ENCODE data around the gene NR1H2.
A peak's percentile ranks its signal among the peaks of the same experiment; 100 is the strongest.
"Not testable (repeated sequence)": the region's sequence is repeated elsewhere in the genome, so short reads cannot be mapped to it uniquely, and the experiment has no call there.

Gene NR1H2

GRCh38 chr19:50379602-50380001 is 3.3 kb downstream of the NR1H2 start:
- DNase-seq = no peak

GRCh38 chr19:50380137-50380536 is 3.9 kb downstream of the NR1H2 start:
- no peak for DNase-seq

- DNase-seq = no peak
Observed at GRCh38 chr19:50380751-50381151, 4.5 kb downstream of the NR1H2 start.

- DNase-seq = no peak
Observed at GRCh38 chr19:50381881-50382729, 5.8 kb downstream of the NR1H2 start.

- DNase-seq = no peak
Observed at GRCh38 chr19:50383001-50383851, 7.0 kb downstream of the NR1H2 start.

GRCh38 chr19:50383852-50384684 is 7.8 kb downstream of the NR1H2 start, which contains the start of gene POLD1:
Gene POLD1, plus strand, starts transcription at chr19:50384347. Its CDS starts 14,505 bp downstream, at chr19:50398852.
- peak; percentile 99 for DNase-seq

- DNase-seq = no peak
Observed at GRCh38 chr19:50384685-50385535, 8.7 kb downstream of the NR1H2 start.

GRCh38 chr19:50387176-50387867 is 11.1 kb downstream of the NR1H2 start:
- DNase-seq = no peak

- no peak for DNase-seq
Observed at GRCh38 chr19:50387868-50388245, 11.6 kb downstream of the NR1H2 start.

GRCh38 chr19:50390295-50390694 is 14.0 kb downstream of the NR1H2 start:
- DNase-seq = not testable (repeated sequence)

- DNase-seq = not testable (repeated sequence)
Observed at GRCh38 chr19:50390952-50391351, 14.7 kb downstream of the NR1H2 start.

- no peak for DNase-seq
Observed at GRCh38 chr19:50392759-50393158, 16.5 kb downstream of the NR1H2 start.

- DNase-seq = no peak
Observed at GRCh38 chr19:50393589-50393988, 17.3 kb downstream of the NR1H2 start.

- DNase-seq = no peak
Observed at GRCh38 chr19:50394017-50394416, 17.8 kb downstream of the NR1H2 start.

GRCh38 chr19:50398675-50399367 is 22.6 kb downstream of the NR1H2 start:
- DNase-seq = no peak

- DNase-seq = no peak
Observed at GRCh38 chr19:50399368-50399745, 23.1 kb downstream of the NR1H2 start.

GRCh38 chr19:50401605-50402450 is 25.6 kb downstream of the NR1H2 start:
- DNase-seq = no peak

GRCh38 chr19:50402544-50403301 is 26.5 kb downstream of the NR1H2 start:
- DNase-seq = no peak

Measured in NCI-H2171 (cell line).